Hematopoietic multipotent progenitor cell (in vitro differentiated cells): ENCODE data around the gene AFF1. TPM values are rescaled to one million over a fixed set of nuclear protein-coding genes. Genes with fewer than 3 reads are reported as not detected.
"Not testable (repeated sequence)": the region's sequence is repeated elsewhere in the genome, so short reads cannot be mapped to it uniquely, and the experiment has no call there.

Experiments
- DNase-seq, 3 donors: peaks; one replicate each; pipeline ENCODE4 v3.0.0-alpha.2; 2011 to 2015; ENCODE audit warnings: low read depth in 2 of 3, low spot score in 2 of 3
- total RNA-seq: library from RNA; depleted of rRNA; stranded (reverse); fragments of >200 nt; gene quantifications from one replicate; pipeline ENCODE4 v1.2.3, GENCODE V29; 2012

AFF1 gene
- total RNA-seq, 1 donor, result 44.4 TPM

GRCh38 chr4:87050596-87050995, 115.8 kb downstream of the AFF1 start:
- no peak for DNase-seq

- DNase-seq, result no peak
Measured at GRCh38 chr4:87051121-87051713, 116.4 kb downstream of the AFF1 start.

DNA sequence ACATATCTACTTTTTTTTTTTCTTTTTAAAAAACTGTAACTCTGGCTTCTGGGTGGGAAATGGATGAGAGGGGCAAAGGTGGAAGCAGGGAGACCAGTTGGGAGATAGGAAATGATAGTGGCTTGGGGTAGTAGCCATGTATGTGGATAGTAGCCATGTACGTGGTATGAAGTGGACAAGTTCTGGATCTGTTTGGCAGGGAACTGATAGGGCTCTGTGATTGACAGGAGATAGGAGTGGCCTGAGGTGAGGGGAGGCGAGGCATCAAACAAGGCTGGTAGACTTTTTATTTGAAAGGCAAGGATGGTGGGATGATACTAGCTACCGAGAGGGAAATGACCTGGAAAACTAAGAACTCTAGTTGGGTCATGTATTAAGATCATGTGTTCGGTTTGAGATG, 117.8 kb downstream of the AFF1 start:
- DNase-seq, result no peak

DNA sequence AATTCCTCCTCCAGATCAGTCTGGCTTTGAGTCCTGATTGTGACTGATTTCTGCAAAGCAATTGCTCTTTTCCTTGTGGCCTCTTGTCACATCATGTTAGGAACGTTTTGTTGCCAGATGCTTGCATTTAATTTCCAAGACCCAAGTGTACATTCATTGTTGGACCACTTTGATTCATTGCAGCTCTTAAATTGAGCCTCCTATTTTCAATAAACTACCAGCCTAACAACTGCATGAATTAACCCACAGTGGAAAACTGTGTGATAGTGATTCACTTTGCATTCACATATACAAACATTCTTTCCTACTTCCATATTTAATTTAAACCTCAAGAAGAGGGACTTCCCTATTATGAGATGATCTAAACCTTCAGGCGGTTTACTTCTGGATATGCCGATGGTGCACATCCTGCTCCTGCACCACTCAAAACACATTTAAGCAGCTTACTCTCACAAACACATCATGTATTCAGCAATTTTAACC, 118.4 kb downstream of the AFF1 start:
- no peak for DNase-seq

DNA sequence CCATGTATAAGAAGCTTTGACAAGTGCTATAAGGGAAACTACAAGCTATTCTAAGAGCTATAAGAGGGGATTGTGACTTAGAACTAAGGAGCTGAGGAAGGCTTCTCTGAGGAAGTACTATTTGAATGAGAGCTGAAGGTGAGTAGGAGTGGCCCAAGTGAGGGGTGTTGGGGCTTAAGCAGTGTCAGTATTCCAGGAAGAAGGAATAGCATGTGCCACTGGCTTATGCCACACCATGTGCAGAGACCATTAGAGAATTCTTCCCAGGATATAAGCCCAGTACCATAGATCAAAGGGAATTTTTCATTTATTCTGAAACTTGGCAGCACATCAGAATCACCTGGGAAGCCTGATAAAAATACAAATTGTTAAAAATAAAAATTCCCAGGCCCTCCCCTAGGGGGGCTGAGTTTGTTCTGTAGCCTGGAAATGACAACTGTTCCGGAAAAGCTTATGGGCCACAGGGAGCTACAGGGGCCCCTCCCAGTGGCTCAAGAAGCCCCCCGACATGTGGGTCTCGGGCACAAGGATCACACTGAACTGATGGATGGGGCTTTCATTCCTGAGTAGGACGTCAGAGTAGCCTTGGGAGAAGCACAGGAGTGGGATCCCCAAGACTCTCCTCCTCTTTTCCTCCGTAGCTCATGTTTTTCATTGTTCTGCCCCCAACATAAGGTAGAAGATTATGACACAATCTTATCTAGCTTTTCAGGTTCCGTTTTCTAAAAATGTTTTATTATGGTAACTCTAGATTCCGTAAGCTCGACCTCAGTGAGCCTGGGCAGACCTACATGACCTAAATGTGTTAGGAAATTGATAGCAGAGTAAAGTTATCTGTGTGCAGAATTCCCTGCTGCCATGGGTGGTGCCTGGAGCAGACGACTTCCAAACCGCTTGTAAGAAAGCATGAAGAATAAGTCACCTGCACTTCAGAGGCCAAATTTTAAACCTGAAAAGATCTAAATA, 119.3 kb downstream of the AFF1 start:
- peak in 2 of 3 donors; percentile 64 to 75 for DNase-seq

DNA sequence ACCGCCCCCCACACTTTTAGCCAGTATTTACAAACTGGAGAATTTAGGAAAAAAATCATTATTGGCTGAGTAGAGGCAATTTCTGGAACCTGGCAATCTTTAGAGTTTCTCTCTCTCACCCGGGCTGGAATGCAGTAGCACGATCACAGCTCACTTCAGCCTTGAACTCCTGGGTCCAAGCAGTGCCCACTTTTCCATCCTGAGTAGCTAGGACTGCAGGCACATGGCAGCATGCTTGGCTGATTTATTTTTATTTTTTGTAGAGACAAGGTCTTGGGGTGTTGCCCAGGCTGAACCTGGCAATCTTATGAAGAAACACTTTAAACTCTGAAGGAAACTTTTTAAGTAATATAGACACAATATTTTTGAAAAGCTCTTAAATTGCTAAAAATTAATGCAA, 120.1 kb downstream of the AFF1 start:
- DNase-seq, result no peak

DNA sequence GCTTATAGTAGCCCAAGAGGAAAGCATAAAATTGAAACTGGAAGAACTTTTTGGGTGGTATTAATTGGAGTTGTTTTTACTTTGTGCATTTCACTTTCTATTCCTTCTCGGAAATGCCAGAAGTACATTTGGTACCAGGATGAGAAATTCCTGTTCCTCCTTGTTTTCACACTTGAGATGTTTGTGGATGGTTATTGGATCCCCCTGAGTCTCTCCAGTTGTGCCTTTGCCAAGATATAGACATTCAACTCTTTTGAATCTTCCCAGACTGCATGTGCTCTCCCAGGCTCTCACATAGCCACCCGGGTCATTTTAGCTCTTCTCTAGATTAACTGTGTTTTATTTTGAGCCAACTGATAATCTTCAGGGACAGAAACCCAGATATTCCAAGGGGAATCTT, 120.5 kb downstream of the AFF1 start:
- no peak for DNase-seq

DNA sequence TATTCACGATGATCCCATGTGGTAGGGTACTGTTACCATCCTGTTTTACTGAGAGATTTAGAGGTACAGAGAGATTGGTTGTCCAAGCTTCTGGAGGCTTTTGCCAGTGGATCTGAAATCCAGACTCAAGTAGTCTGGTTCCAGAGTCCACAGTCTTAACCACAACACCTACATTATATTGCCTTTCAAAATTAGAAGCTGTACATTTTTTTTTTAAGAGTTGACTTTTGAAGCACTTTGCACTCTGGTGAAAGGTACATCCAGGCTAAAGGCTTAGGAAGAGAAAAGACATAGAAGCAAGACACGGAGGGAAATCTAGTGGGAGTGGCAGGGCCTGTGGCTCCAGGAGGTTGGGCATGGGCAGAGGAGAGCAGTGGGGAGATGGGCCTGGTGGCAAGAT, 122.1 kb downstream of the AFF1 start:
- no peak for DNase-seq

DNA sequence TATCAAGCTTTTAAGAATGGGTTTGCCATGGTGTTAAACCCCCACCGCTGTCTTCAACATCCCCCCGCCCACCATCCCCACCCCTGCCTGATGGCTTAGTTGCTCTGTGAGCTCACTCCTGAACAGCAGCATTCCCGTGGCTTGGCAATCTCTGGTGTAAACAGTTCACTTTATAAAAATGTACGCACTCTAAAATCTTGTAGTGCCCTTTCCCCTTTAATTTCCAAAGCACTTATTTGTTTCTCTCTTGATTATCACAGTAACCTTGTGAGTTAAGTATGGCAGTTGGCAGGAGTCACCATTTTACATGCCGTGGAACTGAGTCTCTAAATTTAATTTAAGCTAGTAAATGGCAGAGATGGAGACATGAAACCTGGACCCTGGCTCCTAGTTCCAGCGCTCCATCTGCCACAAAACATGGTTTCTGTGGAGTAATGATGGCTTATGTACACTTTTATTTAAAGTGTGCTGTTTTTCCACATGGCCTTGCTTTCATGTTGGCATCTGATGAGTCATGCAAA, 123.1 kb downstream of the AFF1 start:
- DNase-seq, result no peak

GRCh38 chr4:87058356-87059073, 123.7 kb downstream of the AFF1 start:
- peak in 2 of 3 donors; percentile 27 to 40 for DNase-seq

- DNase-seq, result no peak
Measured at GRCh38 chr4:87060957-87061356, 126.1 kb downstream of the AFF1 start.

GRCh38 chr4:87065021-87065420, 130.2 kb downstream of the AFF1 start:
- DNase-seq, result no peak

- DNase-seq, result no peak
Measured at GRCh38 chr4:87066403-87067123, 131.8 kb downstream of the AFF1 start.

DNA sequence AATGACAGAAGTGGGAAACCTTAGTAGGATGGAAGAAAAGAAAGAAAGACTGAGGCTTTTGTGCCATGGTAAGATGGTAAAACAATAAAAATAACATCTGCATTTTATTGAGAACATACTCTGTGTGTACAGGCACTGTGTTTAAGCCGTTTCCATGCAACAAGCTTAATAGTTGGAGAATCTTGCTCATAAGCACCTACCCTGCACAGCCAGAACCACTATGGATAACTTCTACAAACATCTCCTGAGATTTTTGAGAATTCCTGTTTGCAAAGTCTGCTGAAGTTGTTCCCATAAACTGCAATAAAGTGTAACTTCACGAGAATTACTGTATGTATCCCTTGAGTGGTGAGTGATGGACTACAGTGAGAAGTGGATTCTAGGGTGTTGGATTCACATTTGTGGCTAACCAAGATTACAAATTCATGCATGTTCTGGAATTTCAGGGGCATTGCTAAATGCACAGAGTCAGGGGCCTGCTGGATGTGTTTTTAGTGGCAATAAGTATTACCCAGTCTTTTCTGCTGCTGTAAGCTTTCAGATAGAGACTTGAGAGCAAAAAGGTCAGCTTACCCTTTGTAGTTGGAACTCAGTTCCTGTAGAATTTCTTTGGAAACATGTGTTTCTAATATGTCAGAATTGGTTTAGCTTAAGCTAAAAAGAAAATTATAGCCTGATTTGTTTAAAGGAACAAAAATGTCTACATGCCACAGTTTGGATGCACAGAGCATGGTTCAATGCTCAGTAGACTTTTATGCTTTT, 132.5 kb downstream of the AFF1 start:
- no peak for DNase-seq

DNA sequence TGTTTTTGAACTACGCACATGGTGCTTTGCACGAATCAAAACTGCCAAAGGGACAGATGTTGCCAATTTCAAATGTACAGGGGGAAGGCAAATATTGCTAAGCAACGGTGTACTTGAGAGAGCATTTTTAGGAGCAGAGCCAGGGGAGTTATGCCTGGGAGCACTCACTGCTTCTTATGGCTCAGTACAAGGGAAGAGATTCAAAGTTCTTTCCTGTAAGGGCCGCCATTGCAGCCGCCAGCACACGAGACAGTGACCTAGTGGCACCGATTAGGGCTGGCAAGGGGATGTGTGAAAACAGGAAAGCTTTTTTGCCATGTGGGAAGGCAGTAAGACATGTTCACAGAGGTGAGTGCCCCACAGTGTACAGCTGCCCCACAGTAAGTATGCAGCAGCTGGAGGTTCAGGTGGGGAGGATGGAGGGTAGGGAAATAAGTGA, 133.8 kb downstream of the AFF1 start:
- no peak for DNase-seq

DNA sequence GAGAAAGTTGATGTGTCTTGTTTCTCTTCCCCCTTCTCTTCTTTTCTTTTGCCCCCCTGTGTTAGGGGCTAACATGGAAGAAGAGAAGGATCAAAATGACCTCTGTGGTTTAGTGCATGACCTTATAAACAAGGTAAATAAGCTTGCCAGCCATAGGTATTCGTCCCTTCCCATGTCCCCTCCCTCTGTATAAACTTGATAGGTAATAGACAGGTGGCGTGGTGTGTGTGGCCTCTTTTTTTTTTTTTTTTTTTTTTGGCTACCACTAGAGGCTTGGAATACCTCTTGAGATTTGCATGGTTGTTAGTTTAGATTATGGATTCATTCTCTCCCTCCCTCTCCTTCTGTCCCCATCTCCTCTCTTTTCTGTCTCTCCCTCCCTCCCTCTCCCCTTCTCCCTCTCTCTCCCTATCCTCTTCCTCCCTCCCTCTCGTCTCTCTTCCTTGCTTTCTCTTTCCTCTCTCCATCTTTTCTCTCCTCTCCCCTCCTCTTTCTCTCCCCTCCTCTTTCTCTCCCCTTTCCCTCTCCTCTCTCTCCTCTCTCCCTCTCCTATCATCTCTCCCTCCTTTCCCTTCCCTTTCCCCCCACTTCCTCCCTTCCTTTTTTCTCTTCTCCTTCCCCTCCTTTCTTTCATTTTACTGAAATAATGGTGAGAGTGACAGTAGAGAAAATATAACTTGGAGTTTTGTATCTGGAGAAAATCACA, 134.4 kb downstream of the AFF1 start:
- DNase-seq, result no peak

DNA sequence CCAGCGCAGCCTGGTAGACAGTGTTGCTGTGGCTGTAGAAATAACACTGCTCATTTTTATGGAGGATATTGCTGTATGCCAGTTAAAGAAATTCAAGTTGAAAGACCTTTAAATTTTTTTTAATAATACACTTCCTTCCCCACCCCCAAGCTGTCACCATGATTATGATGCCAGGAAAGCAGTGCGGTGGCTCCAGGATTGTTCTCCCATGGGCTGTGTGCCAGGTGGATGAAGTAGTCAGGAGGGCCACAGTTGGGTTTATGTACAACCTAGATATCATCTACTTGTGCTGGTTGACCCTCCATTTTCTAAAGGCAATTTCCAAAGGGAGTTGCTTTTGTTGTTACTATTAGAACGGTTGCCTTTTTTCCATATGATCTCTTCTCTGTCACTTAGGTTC, 136.6 kb downstream of the AFF1 start:
- no peak for DNase-seq

DNA sequence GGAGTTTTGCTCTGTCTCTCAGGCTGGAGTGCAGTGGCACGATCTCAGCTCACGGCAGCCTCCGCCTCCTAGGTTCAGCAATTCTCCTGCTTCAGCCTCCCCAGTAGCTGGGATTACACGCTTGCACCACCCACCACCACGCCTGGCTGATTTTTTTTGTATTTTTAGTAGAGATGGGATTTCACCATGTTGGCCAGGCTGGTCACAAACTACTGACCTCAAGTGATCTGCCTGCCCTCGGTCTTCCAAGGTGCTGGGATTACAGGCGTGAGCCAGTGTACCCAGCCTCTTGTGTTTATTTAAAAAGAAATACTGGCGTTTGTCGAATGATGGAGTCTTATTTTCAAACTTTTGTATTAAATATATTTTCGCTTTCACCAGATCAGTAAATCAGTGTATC, 137.7 kb downstream of the AFF1 start:
- DNase-seq, result not testable (repeated sequence)
